HG03108 (cell line): ENCODE data around the gene CNN3.

Source experiments
- ATAC-seq: cut with Tn5 transposase; IDR thresholded peaks from one replicate; pipeline ENCODE4 v1.9.1; 2021; ENCODE audit warnings: moderate library complexity; ENCODE audit not compliant: unreplicated experiment

CNN3 gene

DNA sequence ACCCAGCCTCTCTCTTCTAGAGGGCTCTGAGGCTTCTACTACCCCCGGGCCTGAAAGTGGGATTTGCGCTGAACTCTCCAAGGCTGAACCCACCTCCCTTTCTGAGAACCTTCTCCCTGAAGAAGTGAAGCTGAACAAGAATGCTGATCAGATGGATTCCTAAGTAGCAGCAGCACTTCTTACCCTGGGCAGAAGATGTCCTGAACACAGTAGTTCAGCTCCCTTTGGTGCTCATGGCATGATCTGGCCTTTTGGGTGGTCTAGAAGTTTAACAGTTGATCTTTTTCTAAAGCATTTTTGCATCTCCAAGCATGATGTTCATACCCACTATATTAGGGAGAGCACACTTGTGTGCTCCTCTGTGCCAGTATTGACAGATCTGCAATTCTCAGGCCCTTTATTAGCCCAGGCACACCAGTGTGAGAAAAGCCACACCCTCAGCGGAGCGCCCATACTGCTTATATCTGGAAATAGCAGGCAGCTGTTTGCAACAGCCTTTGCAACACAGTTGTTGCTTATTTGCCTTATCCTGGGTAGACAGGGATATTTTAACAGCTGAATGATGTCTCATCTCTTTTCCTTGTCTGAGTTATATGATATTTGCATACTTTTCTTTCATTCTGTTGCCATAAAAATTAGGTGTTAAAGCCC lies 34.2 kb downstream of the CNN3 start:
- ATAC-seq, result no peak

- ATAC-seq, result no peak
Measured at GRCh38 chr1:94888201-94888600, 38.7 kb downstream of the CNN3 start.

DNA sequence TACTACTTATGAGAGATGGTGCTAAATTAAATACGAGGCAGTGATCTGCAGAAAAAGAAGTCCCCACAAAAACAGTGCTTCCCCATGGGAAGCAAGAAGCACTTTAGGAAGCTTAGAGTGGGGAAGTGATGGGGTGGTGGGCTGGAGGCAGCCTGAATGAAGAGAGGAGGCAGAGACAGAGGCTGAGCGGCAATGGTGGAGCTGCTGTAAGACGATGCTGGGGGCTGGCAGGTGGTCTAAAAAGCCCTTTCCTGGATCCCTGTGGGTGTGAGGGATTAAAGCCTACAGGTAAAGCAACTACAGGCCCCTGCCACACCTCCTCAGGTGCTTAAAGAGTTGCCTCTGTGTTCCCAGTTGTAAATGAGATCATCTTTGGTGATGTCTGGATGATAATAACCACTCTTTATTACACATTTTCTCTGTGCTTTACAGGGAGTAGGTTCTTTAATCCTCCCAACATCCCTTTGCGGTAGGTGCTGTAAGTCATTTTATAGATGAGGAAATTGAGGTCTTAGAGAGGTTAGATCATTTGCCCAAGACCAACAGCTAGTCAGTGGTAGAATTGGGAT lies 39.2 kb downstream of the CNN3 start:
- no peak for ATAC-seq

DNA sequence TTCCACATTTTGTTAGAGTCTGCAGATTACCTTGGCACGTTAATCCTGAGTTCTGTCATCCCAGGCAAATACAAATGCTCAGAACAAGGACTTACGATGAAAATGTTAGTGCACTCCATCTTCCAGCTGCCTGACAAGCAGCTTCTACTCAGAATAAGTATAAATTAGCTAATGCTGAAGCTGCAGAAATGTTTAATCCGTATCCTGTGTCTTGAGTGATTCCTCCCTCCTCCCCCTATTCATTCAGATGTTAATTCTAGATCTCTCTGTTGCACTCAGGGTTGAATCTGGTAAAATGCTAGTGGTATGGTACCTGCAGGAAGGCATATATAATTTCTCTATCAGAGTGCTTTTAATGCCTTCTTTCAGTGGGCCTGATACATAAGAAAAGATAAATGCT lies 39.8 kb downstream of the CNN3 start:
- ATAC-seq, result no peak

DNA sequence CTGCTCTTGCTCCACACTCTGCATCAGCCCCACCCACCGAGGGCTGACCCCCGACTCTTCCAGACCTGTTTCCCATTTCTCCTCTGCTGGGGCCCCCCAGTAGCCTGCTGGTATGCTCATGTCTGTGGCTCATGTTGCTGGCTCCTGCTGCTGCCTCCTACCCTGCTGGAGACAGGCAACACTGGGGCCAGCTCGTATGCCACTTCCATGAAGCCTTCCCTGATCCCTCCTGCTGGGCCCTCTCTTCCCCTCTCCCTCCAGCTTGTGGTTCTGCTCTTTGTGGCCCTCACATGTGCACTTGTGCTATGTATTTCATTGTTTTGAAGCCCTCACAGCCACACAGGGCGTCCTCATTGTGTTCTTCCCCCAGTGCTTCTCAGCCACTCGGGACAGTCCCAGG lies 40.5 kb downstream of the CNN3 start:
- ATAC-seq, result no peak

DNA sequence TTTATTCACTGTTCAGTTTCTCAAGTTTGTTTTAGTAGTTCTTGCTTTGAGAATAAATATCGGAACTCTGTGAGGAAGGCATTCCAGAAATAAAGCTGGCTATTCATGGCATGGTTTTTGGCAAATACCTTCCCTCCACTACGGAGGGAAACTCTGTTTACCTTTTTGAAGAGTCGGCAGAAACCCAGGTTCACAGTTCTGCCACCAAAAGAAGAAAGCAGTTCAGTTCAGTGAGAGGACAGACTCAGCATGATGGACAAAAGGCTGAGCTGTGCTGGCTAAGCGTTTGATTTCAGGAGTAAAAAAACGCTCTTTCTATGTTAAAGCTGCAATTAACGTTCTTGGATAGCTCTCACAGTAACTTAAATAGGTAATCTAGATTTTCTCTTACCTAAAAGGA lies 42.4 kb downstream of the CNN3 start:
- ATAC-seq, result no peak

- no peak for ATAC-seq
Measured at GRCh38 chr1:94884106-94884505, 42.8 kb downstream of the CNN3 start.

- no peak for ATAC-seq
Measured at GRCh38 chr1:94883691-94884090, 43.2 kb downstream of the CNN3 start.

DNA sequence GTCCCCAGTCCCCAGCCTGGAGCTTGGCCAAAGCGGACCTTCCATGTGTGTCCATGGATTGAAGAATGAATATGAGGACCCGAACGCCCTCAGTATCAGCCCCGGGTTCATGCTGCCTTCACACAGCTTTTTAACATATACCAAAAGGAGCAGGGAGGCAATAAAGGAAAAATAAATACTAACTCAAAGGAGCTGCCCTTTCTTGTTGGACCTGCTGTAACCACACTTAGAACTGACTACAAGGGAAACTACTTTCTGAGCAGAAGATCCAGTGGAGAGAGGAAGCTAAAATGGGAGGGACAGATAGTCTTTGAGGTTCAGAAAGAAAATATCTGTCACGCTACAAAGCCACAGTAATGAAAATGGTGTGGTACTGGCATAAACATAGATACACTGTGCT lies 48.6 kb downstream of the CNN3 start:
- no peak for ATAC-seq

- ATAC-seq, result no peak
Measured at GRCh38 chr1:94876362-94876761, 50.5 kb downstream of the CNN3 start.

- ATAC-seq, result no peak
Measured at GRCh38 chr1:94875794-94876193, 51.1 kb downstream of the CNN3 start.

- no peak for ATAC-seq
Measured at GRCh38 chr1:94874423-94874822, 52.5 kb downstream of the CNN3 start.

DNA sequence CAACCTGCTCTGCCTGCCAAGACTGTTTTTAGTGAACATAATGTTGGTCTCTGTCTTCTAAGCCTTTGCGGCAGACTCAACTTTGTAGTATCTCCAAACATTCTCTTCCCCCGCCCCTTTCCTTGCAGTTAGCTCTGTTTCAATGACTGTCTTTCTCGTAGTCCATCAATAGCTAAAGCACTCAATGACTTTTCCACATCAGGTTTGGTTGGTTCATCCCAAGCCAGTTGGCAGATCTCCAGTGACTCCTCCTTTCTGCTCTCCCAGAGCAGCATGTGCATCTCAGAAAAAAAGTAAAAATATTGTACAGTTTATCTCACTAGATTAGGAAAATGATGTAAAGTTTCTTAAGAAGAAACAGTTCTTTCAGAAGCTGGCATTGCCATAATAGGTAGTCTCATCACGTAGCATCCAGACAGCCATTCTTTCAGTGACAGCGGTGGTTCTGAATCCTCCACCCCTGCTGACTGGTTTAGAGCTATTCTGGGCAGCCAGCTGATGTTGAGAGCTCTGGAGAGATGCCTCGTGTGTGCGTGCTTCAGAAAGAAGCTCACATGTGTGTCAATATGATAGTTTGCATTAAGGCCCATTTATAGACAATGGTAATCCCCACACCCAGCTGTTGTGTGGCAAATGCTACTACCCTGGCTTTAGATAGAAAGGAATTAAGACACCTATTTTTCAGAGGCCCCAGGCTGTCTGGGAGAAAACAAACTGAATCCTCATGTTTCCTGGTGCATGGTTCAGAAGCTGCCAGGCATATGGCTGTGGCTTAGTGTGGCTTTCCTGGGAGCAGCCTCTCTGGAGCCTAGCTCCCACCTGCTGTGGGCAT lies 53.2 kb downstream of the CNN3 start:
- no peak for ATAC-seq

DNA sequence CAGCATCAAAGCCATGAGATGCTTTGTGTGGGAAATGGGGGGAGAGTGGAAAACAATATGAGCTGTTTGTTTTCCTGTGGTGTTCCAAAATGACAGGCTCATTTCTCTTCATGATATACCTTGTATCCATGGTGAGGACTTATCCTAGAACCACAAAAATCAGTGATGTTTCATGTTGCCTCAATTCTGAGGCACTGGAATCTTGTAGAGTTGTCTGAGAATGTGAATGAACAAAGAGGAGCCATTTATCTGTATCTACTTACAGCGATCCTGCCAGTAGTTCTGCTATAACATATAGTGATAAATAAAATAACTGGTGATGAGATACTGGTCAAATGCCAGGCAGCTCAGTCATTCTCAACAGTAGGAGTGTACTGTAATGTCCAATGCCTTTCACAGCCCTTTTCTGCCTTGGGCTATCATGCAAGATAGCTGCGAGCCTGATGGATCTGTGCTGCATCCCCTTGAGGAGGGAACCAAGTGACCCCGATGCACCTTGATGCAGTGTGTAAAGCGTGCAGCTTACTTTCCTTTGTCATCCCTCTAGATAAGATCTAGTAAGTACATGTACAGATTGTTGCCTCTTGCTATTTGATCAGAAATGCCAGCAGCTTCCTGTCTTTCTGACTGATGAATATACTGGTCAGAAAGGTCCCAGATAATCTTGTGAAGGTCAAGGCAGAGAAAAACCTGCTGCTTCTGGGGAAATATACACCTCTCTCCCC lies 54.0 kb downstream of the CNN3 start:
- no peak for ATAC-seq

DNA sequence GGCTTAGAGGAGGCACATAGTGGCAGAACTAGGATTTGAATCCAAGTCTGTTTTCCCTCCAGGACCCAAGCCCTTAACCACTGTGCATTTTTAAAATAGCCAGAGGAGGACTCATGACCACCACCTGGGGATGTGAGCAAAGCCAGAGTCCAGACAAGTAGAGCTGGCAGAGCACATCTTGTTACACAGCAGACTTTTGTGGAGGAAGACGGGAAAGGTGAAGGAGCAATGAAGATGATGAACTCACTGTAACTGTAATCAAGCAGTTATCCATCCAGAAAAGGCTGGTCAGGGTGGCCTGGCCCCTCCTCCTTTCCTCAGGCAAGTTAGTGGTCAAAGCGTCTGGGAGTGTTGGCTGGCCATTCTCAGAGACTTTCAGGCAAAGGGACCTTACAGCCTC lies 55.9 kb downstream of the CNN3 start:
- ATAC-seq, result no peak

- ATAC-seq, result no peak
Measured at GRCh38 chr1:94866164-94866807, 60.6 kb downstream of the CNN3 start.

GRCh38 chr1:94865360-94865759 lies 61.5 kb downstream of the CNN3 start:
- no peak for ATAC-seq

- ATAC-seq, result no peak
Measured at GRCh38 chr1:94864821-94865220, 62.1 kb downstream of the CNN3 start.

DNA sequence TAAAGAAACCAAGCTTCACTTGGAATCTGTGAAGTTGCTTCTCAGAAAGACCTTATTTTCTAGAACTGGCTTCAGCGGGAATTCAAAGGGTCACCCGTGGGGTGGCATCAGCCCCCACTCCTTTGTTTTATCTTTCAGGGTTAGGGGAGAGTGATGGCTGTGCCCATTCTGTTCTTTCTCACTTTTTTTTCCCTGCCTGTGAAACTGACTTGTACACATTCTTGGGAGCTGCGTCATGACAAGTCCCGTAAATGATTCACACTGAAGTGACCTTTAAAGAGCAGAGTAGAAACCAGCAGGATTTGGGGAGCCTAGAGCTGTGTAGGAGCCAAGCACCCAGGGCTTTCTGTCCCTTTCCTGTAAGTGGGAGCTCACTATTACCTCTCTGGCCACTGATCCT lies 63.0 kb downstream of the CNN3 start:
- no peak for ATAC-seq

GRCh38 chr1:94863297-94863911 lies 63.5 kb downstream of the CNN3 start:
- no peak for ATAC-seq

DNA sequence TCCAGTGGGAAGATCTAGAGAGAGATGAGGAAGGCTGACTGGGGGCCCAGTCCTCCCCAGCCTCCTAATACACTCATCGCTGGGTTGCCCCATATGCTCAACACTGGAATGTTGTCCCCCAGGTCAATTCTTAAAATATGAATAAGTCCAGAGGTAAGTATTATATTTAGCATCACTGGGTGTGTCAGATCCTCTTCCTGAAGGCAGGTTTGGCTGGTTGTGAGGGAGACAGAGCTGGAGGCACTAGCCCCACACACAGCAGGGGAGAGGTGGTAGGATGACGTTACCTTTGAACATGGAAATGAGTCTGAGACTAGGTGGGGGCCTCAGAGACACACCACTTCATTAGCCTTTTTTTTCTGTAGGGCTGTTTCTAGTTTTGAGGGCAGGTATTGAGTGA lies 64.2 kb downstream of the CNN3 start:
- ATAC-seq, result no peak
